Activated CD8-positive, alpha-beta T cell treated with anti-CD3 and anti-CD28 coated beads for 36 hours (primary cell): ENCODE results near the gene STRADA. TPM values are rescaled to one million over a fixed set of nuclear protein-coding genes. Genes with fewer than 3 reads are reported as not detected.

Experiments used
- ATAC-seq: fragments of 200-7000 bp; cut with Tn5 transposase; one replicate; pipeline ENCODE4 v1.10.0; 2021; ENCODE audit warnings: mild to moderate bottlenecking, moderate library complexity
- CTCF ChIA-PET: fragments of 350-600 bp; sonication (Branson Sonifier 250); formaldehyde crosslinking; loops from one replicate; lab custom pipeline; 2021; ENCODE audit warnings: antibody characterized with exemption; lab: Charles Lee
- POLR2A ChIA-PET: fragments of 350-600 bp; sonication (Branson Sonifier 250); formaldehyde crosslinking; loops from one replicate; lab custom pipeline; 2021; ENCODE audit warnings: antibody characterized with exemption; lab: Charles Lee
- DNase-seq: peaks from one replicate; pipeline ENCODE4 v3.0.0-alpha.2; 2020
- H3K27ac Mint-ChIP-seq: one replicate; pipeline ENCODE4 v1.8.0; 2021; ENCODE audit warnings: mild to moderate bottlenecking, mixed read lengths
- H3K27me3 Mint-ChIP-seq: one replicate; pipeline ENCODE4 v1.8.0; 2021; ENCODE audit warnings: mixed read lengths
- H3K36me3 Mint-ChIP-seq: one replicate; pipeline ENCODE4 v1.8.0; 2021; ENCODE audit warnings: low read depth, mixed read lengths
- H3K4me1 Mint-ChIP-seq: one replicate; pipeline ENCODE4 v1.8.0; 2021; ENCODE audit warnings: low read depth, mixed read lengths
- H3K4me3 Mint-ChIP-seq: one replicate; pipeline ENCODE4 v1.8.0; 2021; ENCODE audit warnings: mild to moderate bottlenecking, moderate library complexity, mixed read lengths
- H3K9me3 Mint-ChIP-seq: one replicate; pipeline ENCODE4 v1.8.0; 2021; ENCODE audit warnings: mixed read lengths
- CTCF ChIP-seq: fragments of 200-600 bp; IDR thresholded peaks from one replicate; pipeline ENCODE4 v1.8.0; 2022; ENCODE audit warnings: antibody characterized with exemption, mild to moderate bottlenecking
- intact Hi-C: fragments of 100-400 bp; cut with micrococcal nuclease; formaldehyde crosslinking; loops from one replicate; pipeline ENCODE4 v1.10.0; 2022
- total RNA-seq, 2 experiments: library from RNA; stranded (reverse); gene quantifications; one replicate each; pipeline ENCODE4 v1.2.3, GENCODE V29; 2021

STRADA gene
- total RNA-seq, 2 experiments from 2014 or later, result 44.8 to 48.8 TPM

DNA sequence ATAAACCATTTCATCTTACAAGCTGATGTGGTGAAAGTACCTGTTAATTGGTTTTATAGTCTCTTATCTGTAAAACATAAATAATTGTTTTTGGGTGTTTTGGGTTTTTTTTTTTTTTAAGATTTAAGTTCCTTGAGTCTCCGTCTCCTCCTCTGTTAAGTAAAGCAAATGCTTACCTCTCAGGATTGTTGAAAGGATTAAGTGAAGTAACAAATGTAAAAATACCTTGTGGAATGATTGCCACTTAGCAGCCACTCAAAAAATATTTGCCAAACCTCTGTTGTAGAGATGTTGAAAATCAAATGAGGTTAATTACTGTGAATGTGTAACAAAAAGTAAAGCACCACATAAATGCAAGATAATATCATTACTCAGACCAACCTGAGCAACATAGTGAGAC, 60.9 kb downstream of the STRADA start:
- Mint-ChIP-seq H3K36me3 (peaks cover 7% of the 10 kb centered on the region), H3K4me1 (peaks cover 7% of the 10 kb centered on the region), H3K27me3 (no peaks in the 10 kb centered on the region), H3K4me3 (no peak overlapping the region), H3K9me3 (no peaks in the 10 kb centered on the region), H3K27ac (no peak overlapping the region)
- DNase-seq, result no peak
- ChIA-PET POLR2A (no interaction called here), CTCF (interaction anchor here (1.4 kb wide), 1 partner anchor 201 kb away, joined by 3 read pairs; no protein-coding TSS in a partner anchor)
- TF ChIP-seq CTCF, result no peak
- no peak for ATAC-seq
- intact Hi-C loops, result no loop called here

- POLR2A ChIA-PET, result interaction anchor here (1.0 to 1.1 kb wide), 2 partner anchors 11 to 19 kb away, joined by 3 to 4 read pairs; no protein-coding TSS in a partner anchor
- TF ChIP-seq CTCF, result no peak
- H3K27ac Mint-ChIP-seq, result no peak overlapping the region
- peaks cover 6% of the 10 kb centered on the region for H3K36me3 Mint-ChIP-seq
- H3K27me3 Mint-ChIP-seq, result no peaks in the 10 kb centered on the region
- CTCF ChIA-PET, result interaction anchor here (0.9 to 1.0 kb wide), 2 partner anchors 10 to 16 kb away, joined by 3 read pairs; no protein-coding TSS in a partner anchor
- H3K4me3 Mint-ChIP-seq, result no peak overlapping the region
- peaks cover 10% of the 10 kb centered on the region for H3K4me1 Mint-ChIP-seq
- no peaks in the 10 kb centered on the region for H3K9me3 Mint-ChIP-seq
- DNase-seq (no peak), ATAC-seq (no peak)
- intact Hi-C loops, result no loop called here
These were observed 62.4 kb downstream of the STRADA start for GRCh38 chr17:63679214-63679613.

GRCh38 chr17:63676584-63676983, 65.0 kb downstream of the STRADA start:
- TF ChIP-seq CTCF, result no peak
- no peak overlapping the region for H3K27ac Mint-ChIP-seq
- H3K27me3 Mint-ChIP-seq, result no peaks in the 10 kb centered on the region
- no peaks in the 10 kb centered on the region for H3K9me3 Mint-ChIP-seq
- DNase-seq (no peak), ATAC-seq (no peak)
- CTCF ChIA-PET, result interaction anchor here (2.3 to 2.7 kb wide), 2 partner anchors 34 to 251 kb away, joined by 7 to 17 read pairs; no protein-coding TSS in a partner anchor
- intact Hi-C loops, result no loop called here
- POLR2A ChIA-PET, result interaction anchor here (0.5 to 4.6 kb wide), 5 partner anchors 11 to 128 kb away, joined by 3 to 28 read pairs (median 3); no protein-coding TSS in a partner anchor
- H3K36me3 Mint-ChIP-seq, result no peaks in the 10 kb centered on the region
- peaks cover 10% of the 10 kb centered on the region for H3K4me1 Mint-ChIP-seq
- no peak overlapping the region for H3K4me3 Mint-ChIP-seq

DNA sequence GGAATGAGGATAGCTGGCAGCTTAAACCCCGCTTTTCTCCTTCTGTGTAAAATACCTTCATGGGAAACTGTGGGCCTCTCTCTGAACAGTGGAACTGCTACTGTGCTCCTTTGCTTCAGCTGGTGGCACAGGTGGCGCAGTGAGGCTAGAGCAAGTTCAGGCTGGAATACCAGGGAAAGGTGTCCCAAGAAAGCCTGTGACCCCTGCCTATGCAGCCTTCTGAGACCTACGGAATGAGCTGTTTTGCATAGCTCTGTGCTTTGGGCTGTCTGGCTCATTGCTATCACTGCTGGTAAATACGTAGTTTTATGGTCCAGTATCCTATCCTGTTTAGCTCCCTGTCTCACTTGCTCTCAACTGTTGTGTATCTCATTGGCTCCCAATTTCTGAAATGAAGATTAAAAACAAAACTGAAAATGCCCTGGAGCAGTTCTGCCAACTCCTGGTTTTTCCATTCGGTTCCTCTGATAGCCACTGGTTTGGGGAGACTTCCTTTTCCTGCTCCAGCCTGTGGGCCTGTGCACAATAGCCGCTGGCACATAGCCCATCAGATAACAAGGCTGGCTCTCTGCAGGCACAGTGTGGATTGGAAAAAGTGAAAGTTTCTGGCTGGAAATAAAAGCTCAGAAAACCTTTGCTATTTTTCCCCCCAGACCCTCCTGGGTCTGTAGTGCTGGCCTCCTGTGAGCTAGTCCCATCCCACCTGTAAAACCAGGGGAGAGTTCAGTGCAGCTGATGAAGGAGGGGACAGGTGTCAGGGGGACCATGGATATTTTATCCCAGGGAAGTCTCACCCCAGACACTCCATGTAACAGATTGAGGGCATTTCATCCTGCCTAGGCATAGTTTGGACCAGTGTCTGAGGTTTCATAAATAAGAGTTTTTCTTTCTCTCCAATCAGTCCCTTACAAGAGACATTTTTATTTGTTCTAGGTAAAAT, 65.7 kb downstream of the STRADA start:
- Mint-ChIP-seq H3K4me3 (no peak overlapping the region), H3K9me3 (no peaks in the 10 kb centered on the region), H3K36me3 (peaks cover under 1% of the 10 kb centered on the region), H3K27me3 (no peaks in the 10 kb centered on the region), H3K27ac (no peak overlapping the region), H3K4me1 (peaks cover 5% of the 10 kb centered on the region)
- no peak for DNase-seq
- no peak for TF ChIP-seq CTCF
- ChIA-PET CTCF (interaction anchor here (0.9 to 2.7 kb wide), 6 partner anchors 11 to 250 kb away, joined by 3 to 17 read pairs (median 4); no protein-coding TSS in a partner anchor), POLR2A (interaction anchor here (0.8 to 4.6 kb wide), 6 partner anchors 10 to 37 kb away, joined by 3 to 28 read pairs (median 3); no protein-coding TSS in a partner anchor)
- no peak for ATAC-seq
- intact Hi-C loops, result no loop called here
